MM.1S (cell line): Measurements from ENCODE around the gene DMAC2.
"Not testable (repeated sequence)": the region's sequence is repeated elsewhere in the genome, so short reads cannot be mapped to it uniquely, and the experiment has no call there.

Experiments used
- DNase-seq: peaks from one replicate; pipeline ENCODE4 v3.0.0-alpha.2; 2015
- H2AFZ ChIP-seq: fragments of 300-600 bp; sonication (generic); 2 replicates; pipeline ENCODE4 v1.6.0; 2016; ENCODE audit warnings: antibody characterized with exemption, low read length
- H3F3A ChIP-seq: fragments of 300-600 bp; sonication (generic); 2 replicates; pipeline ENCODE4 v1.6.1; 2016; ENCODE audit warnings: mild to moderate bottlenecking, antibody characterized with exemption, low read length, moderate library complexity, mixed read lengths; ENCODE audit not compliant: insufficient read depth
- H3K27ac ChIP-seq: fragments of 300-600 bp; sonication (generic); 2 replicates; pipeline ENCODE4 v1.5.1; 2016; ENCODE audit warnings: mild to moderate bottlenecking, low read length
- H3K27me3 ChIP-seq: fragments of 300-600 bp; sonication (generic); replicated peaks from 2 replicates; pipeline ENCODE4 v1.6.0; 2016; ENCODE audit warnings: low read length; ENCODE audit not compliant: insufficient read depth
- H3K36me3 ChIP-seq: fragments of 300-600 bp; sonication (generic); replicated peaks from 2 replicates; pipeline ENCODE4 v1.6.1; 2016; ENCODE audit warnings: mild to moderate bottlenecking, low read length, mixed read lengths; ENCODE audit not compliant: insufficient read depth
- H3K4me1 ChIP-seq: fragments of 300-600 bp; sonication (generic); 2 replicates; pipeline ENCODE4 v1.6.1; 2016; ENCODE audit warnings: low read length, mixed read lengths
- H3K4me2 ChIP-seq: fragments of 300-600 bp; sonication (generic); 2 replicates; pipeline ENCODE4 v1.6.0; 2016; ENCODE audit warnings: low read depth, low read length
- H3K4me3 ChIP-seq: fragments of 300-600 bp; sonication (generic); 2 replicates; pipeline ENCODE4 v1.5.1; 2016; ENCODE audit warnings: low read length, mixed read lengths
- H3K79me2 ChIP-seq: fragments of 300-600 bp; sonication (generic); 2 replicates; pipeline ENCODE4 v1.6.1; 2016; ENCODE audit warnings: mixed run types, low read length, mixed read lengths
- H3K9ac ChIP-seq: fragments of 300-600 bp; sonication (generic); 2 replicates; pipeline ENCODE4 v1.6.1; 2016; ENCODE audit warnings: low read length, mixed read lengths
- H3K9me2 ChIP-seq: fragments of 300-600 bp; sonication (generic); replicated peaks from 2 replicates; pipeline ENCODE4 v1.6.1; 2016; ENCODE audit warnings: mild to moderate bottlenecking, low read length, mixed read lengths; ENCODE audit not compliant: insufficient read depth
- H3K9me3 ChIP-seq: fragments of 300-600 bp; sonication (generic); replicated peaks from 2 replicates; pipeline ENCODE4 v1.6.1; 2016; ENCODE audit warnings: mild to moderate bottlenecking, low read length, mixed read lengths; ENCODE audit not compliant: insufficient read depth
- H4K20me1 ChIP-seq: fragments of 300-600 bp; sonication (generic); 2 replicates; pipeline ENCODE4 v1.6.1; 2016; ENCODE audit warnings: mild to moderate bottlenecking, low read length, moderate library complexity, mixed read lengths; ENCODE audit not compliant: insufficient read depth
- EZH2 ChIP-seq: fragments of 300-600 bp; sonication (generic); optimal IDR thresholded peaks from 2 replicates; pipeline ENCODE3; 2017; ENCODE audit warnings: low read depth, mild to moderate bottlenecking, antibody characterized with exemption, low read length, mixed read lengths
- EZH2phosphoT487 ChIP-seq: fragments of 300-600 bp; sonication (generic); IDR thresholded peaks from 2 replicates; pipeline ENCODE4 v1.6.1; 2018; ENCODE audit warnings: antibody characterized with exemption, low read length
- TF ChIP-seq, protein P1 (sequence below): fragments of 300-600 bp; sonication (generic); IDR thresholded peaks from 2 replicates; pipeline ENCODE4 v1.5.1; 2016; ENCODE audit warnings: antibody characterized with exemption, low read length, mixed read lengths

The DMAC2 gene

DNA sequence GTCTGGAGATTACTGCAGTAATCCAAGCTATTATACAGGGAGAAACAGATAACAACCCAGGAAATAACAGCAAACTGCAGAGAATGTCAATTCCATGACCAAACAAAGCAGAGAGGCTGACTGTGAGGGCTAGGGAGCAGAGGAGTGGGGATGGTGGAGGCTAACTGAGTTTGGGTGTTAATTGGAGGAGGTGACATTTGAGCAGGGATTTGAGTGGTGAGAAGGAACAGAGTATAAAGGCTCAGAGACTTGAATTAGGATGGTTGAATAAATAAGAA lies 3.1 kb downstream of the DMAC2 start:
- Histone ChIP-seq H3K79me2 (peaks cover 19% of the 10 kb centered on the region), H3K27me3 (no peaks in the 10 kb centered on the region), H3K4me1 (0 out of 2 replicates have a peak, but pooled peaks cover 4% of the 10 kb centered on the region), H3K4me3 (no peak overlapping the region), H3K9ac (no peak overlapping the region), H2AFZ (no peak overlapping the region), H3K27ac (no peak overlapping the region), H3K4me2 (no peak overlapping the region), H3K9me2 (no peaks in the 10 kb centered on the region), H3F3A (0 out of 2 replicates have a peak, but pooled peaks cover 5% of the 10 kb centered on the region), H4K20me1 (no peaks in the 10 kb centered on the region), H3K36me3 (no peaks in the 10 kb centered on the region), H3K9me3 (no peaks in the 10 kb centered on the region)
- no peak for DNase-seq
- TF ChIP-seq EZH2phosphoT487 = no peak
- TF ChIP-seq, protein P1, sequence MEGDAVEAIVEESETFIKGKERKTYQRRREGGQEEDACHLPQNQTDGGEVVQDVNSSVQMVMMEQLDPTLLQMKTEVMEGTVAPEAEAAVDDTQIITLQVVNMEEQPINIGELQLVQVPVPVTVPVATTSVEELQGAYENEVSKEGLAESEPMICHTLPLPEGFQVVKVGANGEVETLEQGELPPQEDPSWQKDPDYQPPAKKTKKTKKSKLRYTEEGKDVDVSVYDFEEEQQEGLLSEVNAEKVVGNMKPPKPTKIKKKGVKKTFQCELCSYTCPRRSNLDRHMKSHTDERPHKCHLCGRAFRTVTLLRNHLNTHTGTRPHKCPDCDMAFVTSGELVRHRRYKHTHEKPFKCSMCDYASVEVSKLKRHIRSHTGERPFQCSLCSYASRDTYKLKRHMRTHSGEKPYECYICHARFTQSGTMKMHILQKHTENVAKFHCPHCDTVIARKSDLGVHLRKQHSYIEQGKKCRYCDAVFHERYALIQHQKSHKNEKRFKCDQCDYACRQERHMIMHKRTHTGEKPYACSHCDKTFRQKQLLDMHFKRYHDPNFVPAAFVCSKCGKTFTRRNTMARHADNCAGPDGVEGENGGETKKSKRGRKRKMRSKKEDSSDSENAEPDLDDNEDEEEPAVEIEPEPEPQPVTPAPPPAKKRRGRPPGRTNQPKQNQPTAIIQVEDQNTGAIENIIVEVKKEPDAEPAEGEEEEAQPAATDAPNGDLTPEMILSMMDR = no peak
- no peak for TF ChIP-seq EZH2

DNA sequence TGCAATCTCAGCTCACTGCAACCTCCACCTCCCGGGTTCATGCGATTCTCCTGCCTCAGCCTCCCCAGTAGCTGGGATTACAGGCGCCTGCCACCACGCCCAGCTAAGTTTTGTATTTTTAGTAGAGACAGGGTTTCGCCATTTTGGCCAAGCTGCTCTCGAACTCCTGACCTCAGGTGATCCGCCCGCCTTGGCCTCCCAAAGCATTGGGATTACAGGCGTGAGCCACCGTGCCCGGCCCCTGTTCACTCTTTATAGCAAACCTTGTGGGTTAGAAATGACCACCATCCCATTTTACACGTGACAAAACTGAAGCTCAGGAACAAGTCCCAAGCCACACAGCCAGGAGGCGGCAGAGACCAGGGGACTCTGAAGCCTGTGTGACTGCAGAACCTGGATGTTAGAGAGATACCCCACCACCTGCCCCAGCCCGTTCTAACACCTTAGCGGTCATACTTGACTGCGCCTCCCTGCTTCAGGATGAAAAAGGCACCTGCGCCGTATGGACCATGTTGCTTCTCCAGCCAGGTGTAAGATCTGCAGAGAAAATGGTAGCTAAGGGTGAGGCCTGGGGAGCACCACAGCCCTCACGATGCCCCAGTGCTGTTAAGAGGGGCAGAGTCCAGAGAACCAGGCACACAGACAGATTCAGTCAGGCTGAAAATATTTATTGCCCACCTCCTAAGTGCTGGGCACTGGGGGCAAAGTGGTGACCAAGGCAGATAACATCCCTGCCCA lies 3.6 kb downstream of the DMAC2 start:
- TF ChIP-seq EZH2 = no peak
- TF ChIP-seq, protein P1 = no peak
- TF ChIP-seq EZH2phosphoT487 = no peak
- no peaks in the 10 kb centered on the region for H3K9me3 ChIP-seq
- no peak overlapping the region for H3K4me3 ChIP-seq

DNA sequence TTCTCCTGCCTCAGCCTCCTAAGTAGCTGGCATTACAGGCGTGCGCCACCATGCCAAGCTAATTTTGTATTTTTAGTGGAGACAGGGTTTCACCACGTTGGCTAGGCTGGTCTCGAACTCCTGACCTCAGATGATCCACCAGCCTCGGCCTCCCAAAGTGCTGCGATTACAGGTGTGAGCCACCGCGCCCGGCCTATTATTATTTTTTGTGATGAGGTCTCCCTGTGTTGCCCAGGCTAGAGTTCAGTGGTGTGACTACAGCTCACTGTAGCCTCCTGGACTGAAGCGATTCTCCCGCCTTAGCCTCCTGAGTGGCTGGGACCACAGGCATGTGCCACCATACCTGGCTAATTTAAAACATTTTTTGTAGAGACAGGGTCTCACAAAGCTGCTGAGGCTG lies 4.3 kb downstream of the DMAC2 start:
- H3K9ac ChIP-seq, DNase-seq, H3F3A ChIP-seq, H4K20me1 ChIP-seq, H3K36me3 ChIP-seq, H3K27me3 ChIP-seq, H3K4me3 ChIP-seq, H2AFZ ChIP-seq, H3K4me1 ChIP-seq, H3K27ac ChIP-seq, H3K4me2 ChIP-seq, H3K9me3 ChIP-seq, H3K9me2 ChIP-seq: not testable (repeated sequence)
- peaks cover 19% of the 10 kb centered on the region for H3K79me2 ChIP-seq

More for the DNA sequence above, 3.6 kb downstream of the DMAC2 start:
- Histone ChIP-seq H3K4me2 (no peak overlapping the region), H3K9ac (no peak overlapping the region), H3F3A (0 out of 2 replicates have a peak, but pooled peaks cover 5% of the 10 kb centered on the region), H3K79me2 (peaks cover 19% of the 10 kb centered on the region), H3K4me1 (0 out of 2 replicates have a peak, but pooled peaks cover 4% of the 10 kb centered on the region), H3K9me2 (no peaks in the 10 kb centered on the region), H3K27ac (no peak overlapping the region), H4K20me1 (no peaks in the 10 kb centered on the region), H2AFZ (no peak overlapping the region), H3K36me3 (no peaks in the 10 kb centered on the region), H3K27me3 (no peaks in the 10 kb centered on the region)
- DNase-seq = no peak

DNA sequence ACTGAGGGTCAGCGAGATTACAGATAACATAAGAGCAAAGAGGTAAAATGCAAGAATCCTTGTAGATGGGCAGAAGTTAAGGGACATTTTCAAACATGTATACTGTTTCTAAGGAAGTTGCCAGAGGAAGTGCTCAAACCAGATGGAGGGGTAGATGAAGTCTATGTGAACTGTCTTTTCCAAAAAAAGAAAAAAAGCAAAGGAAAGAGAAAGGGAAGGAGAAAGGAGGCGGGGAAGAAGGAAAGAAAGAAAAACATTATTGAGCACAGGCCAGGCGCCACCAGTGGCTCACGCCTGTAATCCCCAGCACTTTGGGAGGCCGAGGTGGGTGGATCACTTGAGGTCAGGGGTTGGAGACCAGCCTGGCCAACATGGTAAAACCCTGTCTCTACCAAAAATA lies 5.3 kb downstream of the DMAC2 start:
- no peaks in the 10 kb centered on the region for H3K36me3 ChIP-seq
- H3K9me3 ChIP-seq = no peaks in the 10 kb centered on the region
- H3K4me1 ChIP-seq = 0 out of 2 replicates have a peak, but pooled peaks cover 4% of the 10 kb centered on the region
- no peaks in the 10 kb centered on the region for H3F3A ChIP-seq
- H3K27ac ChIP-seq = no peak overlapping the region
- H3K79me2 ChIP-seq = peaks cover 17% of the 10 kb centered on the region
- DNase-seq = no peak
- no peaks in the 10 kb centered on the region for H4K20me1 ChIP-seq
- TF ChIP-seq EZH2phosphoT487 (no peak), EZH2 (no peak)
- H2AFZ ChIP-seq = no peak overlapping the region
- no peaks in the 10 kb centered on the region for H3K27me3 ChIP-seq
- no peaks in the 10 kb centered on the region for H3K9me2 ChIP-seq
- no peak overlapping the region for H3K4me2 ChIP-seq
- H3K4me3 ChIP-seq = no peak overlapping the region
- no peak overlapping the region for H3K9ac ChIP-seq
